GM06990 (cell line): ENCODE measurements around the gene SCAMP5.
A peak's percentile ranks its signal among the peaks of the same experiment; 100 is the strongest.

Experiments used
- DNase-seq: peaks from one replicate; pipeline ENCODE4 v3.0.0-alpha.2; 2011; ENCODE audit not compliant: insufficient read length; ENCODE audit errors: extremely low read depth
- H3K27me3 ChIP-seq: replicated peaks from 2 replicates; pipeline ENCODE4 v1.6.0; 2011; ENCODE audit warnings: low read length; ENCODE audit not compliant: control insufficient read depth, insufficient read depth
- H3K36me3 ChIP-seq: 2 replicates; pipeline ENCODE4 v1.5.1; 2011; ENCODE audit warnings: low read length; ENCODE audit not compliant: control insufficient read depth, insufficient read depth
- H3K4me3 ChIP-seq: replicated peaks from 2 replicates; pipeline ENCODE4 v1.5.1; 2011; ENCODE audit warnings: low read depth, mild to moderate bottlenecking, control low read depth, low read length
- TF ChIP-seq, protein P1 (sequence below): IDR thresholded peaks from 2 replicates; pipeline ENCODE4 v1.5.1; 2011; ENCODE audit warnings: low read length, control low read depth, mild to moderate bottlenecking, inconsistent platforms; ENCODE audit not compliant: insufficient read depth, poor library complexity, severe bottlenecking

SCAMP5 gene

DNA sequence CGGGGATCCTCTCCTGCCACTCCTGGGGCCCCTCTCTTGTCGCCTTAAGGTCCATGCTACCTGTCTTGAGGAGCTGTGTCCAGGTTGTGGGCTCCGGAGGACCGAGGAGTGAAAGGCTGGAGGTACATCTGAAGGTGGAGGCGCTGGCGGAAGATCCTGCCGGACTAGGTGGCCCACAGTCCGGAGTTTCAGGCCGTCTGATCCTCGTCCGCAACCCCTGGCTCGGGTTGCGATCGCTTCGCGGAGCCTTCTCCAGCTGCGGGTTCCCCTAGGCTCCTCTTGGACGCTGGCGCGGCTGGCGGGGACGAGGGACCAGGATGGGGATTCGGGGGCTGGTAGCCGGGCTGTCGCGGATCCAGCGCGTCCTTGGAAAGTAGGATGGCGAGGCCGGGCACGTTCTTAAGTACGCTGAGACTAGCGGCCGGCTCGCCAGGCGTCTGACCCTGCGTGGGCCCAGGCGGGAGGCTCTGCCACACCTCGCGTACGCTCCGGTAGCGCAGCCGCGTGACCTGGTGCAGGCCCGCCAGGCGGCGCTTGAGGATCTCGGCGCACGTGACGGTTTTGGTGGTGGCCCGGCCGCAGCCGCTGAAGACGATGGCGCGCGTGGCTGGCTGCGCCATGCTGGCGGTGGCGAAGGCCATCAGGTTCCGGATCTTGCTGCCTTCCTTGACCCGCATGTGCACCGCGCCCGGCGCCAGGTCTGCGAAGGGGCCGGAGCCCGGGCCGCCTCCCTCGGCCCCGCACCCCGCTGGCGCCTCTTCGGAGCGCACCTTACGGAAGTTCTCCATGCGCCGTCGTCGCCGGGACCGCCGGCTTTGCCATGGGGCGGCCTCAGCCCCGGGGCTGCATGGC, 39.3 kb upstream of the SCAMP5 start:
- DNase-seq, result peak; percentile 80
- peak overlapping the region; percentile 58 for H3K4me3 ChIP-seq
- TF ChIP-seq, protein P1, sequence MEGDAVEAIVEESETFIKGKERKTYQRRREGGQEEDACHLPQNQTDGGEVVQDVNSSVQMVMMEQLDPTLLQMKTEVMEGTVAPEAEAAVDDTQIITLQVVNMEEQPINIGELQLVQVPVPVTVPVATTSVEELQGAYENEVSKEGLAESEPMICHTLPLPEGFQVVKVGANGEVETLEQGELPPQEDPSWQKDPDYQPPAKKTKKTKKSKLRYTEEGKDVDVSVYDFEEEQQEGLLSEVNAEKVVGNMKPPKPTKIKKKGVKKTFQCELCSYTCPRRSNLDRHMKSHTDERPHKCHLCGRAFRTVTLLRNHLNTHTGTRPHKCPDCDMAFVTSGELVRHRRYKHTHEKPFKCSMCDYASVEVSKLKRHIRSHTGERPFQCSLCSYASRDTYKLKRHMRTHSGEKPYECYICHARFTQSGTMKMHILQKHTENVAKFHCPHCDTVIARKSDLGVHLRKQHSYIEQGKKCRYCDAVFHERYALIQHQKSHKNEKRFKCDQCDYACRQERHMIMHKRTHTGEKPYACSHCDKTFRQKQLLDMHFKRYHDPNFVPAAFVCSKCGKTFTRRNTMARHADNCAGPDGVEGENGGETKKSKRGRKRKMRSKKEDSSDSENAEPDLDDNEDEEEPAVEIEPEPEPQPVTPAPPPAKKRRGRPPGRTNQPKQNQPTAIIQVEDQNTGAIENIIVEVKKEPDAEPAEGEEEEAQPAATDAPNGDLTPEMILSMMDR, result peak; percentile 64

DNA sequence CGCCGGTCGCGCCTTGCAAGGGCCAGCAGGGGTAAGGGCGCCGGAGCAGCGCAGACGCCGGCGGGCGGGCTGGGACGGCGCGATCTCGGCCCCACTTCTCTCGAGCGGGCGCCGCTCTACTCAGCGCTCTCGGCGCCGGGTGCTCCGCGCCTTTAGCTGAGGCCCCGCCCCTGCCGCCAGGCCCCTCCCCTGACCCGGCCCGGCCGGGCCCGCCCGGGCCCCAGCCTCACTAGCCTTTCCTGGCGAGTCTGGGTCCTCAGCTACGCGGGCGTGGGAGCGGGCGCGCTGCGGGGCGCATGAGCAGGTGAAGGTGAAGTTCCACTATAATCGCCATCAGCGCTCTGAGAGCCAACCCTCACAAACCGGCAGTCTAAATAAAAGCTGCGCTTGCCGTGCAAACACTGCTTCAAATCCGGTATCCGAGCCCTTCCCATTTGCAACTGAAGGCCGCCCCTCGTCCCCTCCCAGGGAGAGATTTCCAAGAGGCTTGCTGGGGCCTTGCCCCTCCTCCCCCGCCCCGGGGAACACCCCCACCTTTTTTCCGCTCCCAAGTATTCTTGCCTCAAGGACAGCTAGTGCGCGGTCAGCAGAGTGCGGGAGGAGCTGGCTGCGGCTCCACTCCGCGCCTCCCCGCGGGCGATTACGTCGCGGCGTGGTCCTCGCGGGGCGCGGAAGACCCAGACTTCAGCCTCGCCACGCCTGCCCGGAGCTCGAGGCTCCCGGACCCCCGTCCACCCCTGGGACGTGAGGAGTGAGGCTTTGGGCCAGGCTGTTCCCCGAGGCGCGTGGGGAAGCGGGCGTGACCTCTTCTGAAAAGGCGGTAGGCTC, 38.5 kb upstream of the SCAMP5 start, which contains the start of gene RPP25:
Gene RPP25 (minus strand): TSS at position 125 of the 828 bp plus-strand sequence. CDS start 189 bp downstream, outside the sequence.
- Histone ChIP-seq H3K27me3 (peaks cover 4% of the 10 kb centered on the region), H3K36me3 (no peaks in the 10 kb centered on the region), H3K4me3 (peak within 1 kb of the TSS; percentile 58)
- DNase-seq, result peak; percentile 84
- TF ChIP-seq, protein P1, result no peak

More for the DNA sequence above, 39.3 kb upstream of the SCAMP5 start:
- Histone ChIP-seq H3K36me3 (no peaks in the 10 kb centered on the region), H3K27me3 (peaks cover 4% of the 10 kb centered on the region)

DNA sequence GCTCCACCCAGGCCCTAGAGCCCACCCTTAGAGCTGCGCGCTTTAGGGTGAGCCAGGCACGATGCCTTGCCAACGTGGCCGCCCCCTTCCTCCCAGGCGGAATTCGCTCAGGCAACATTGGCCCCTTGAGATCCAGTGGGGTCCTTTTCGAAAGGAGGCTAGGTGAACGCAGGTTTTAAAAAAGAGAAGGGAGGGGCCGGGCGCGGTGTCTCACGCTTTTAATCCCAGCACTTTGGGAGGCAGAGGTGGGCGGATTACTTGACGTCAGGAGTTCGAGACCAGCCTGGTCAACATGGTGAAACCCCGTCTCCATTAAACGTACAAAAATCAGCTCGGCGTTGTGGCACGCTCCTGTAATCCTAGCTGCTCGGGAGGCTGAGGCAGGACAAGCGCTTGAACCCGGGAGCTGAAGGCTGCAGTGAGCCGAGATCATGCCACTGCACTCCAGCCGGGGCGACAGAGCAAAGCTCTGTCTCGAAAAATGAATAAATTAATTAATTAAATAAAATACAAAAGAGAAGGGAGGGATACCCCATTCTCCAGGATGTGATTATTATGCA, 37.8 kb upstream of the SCAMP5 start:
- no peak for DNase-seq
- Histone ChIP-seq H3K27me3 (peaks cover 4% of the 10 kb centered on the region), H3K4me3 (peak overlapping the region; percentile 58), H3K36me3 (no peaks in the 10 kb centered on the region)
- TF ChIP-seq, protein P1, result no peak

DNA sequence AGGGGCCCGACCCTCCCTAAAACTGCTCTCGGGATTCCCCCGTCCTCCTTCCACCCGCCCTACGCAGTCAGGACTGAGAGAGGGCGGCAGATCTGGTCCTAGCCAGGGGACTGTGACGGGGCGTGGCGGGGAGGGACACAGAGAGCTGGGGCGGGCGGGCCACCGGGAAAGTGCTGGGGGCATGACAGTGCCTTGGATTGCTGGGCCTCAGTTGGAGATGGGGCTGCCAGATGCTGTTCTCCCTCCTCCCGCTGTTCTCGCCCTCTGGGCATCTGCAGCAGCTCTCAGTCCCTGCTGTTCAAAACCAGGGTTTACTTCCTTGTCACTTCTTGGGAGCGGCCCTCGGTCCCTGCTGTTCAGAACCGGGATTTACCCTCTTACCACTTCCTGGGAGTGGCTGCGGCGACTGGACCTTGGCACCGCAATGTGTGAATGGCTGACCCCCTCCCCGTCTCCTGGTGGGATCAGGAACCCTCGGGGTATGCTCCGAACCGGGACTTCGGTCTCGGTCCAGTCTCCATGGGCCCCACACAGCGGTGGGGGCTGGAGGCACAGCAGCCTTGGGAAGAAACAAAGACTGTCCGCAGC, 36.9 kb upstream of the SCAMP5 start:
- Histone ChIP-seq H3K36me3 (no peaks in the 10 kb centered on the region), H3K27me3 (peaks cover 4% of the 10 kb centered on the region), H3K4me3 (no peak overlapping the region)
- no peak for DNase-seq
- TF ChIP-seq, protein P1, result no peak

DNA sequence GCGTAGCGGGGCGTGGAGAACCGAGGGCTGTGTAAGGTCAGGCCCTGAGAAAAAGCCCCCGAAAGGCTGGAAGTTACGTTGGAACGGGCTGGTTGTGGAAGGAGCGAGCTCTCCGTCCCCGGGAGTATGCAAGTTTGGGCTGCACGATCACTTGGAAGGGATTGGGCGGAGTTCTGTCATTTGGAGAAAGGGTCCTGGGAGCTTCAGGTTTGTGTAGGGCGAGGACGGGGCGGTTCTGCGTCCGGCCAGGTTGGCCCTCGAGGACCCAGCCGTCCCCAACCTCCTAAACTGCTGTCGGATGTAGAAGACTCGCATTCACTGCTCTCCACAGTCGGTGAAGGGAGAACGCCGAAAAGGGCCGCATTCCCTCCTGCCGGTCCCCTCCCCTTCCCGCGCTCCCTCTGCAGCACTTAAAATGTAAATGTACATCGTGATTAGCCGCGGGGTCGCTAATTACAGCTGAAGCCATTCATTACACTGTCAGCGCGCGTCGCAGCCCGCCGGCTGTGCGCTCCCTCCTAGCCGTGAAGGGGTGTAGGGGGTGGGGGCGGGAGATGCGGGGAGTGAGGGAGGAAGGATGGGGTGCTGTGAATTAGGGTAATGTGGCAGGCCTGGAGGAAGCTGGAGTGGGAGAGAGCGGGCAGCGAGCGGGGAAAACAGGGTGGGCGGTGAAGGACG, 36.3 kb upstream of the SCAMP5 start:
- no peak overlapping the region for H3K4me3 ChIP-seq
- DNase-seq, result no peak
- no peaks in the 10 kb centered on the region for H3K36me3 ChIP-seq
- TF ChIP-seq, protein P1, result no peak
- H3K27me3 ChIP-seq, result peaks cover 4% of the 10 kb centered on the region
